ENCODE data around the gene CCDC13. TPM values are rescaled to one million over a fixed set of nuclear protein-coding genes. Genes with fewer than 3 reads are reported as not detected.

Gene CCDC13
- total and polyA plus RNA-seq, 10 of the 15 experiments (the other 5 are each of a cell fraction or from before 2014, with no cell fraction given), result 0.13 to 0.81 (median 0.30) TPM; not detected in 4

GRCh38 chr3:42742688-42743087, 30.4 kb downstream of the CCDC13 start:
- H3K9me3 ChIP-seq (replicated peaks; ENCODE audit: control insufficient read depth, insufficient read depth, low read length), result no peaks in the 10 kb centered on the region
- 69% methylated on average over 9 of the region's 9 CpGs for WGBS (ENCODE audit: insufficient coverage, insufficient replicate concordance, low lambda C conversion rate, missing lambda C conversion rate)
- TF ChIP-seq RELA (IDR thresholded peaks at IDR 0.05; ENCODE audit: borderline replicate concordance, partially characterized antibody) (no peak), EED (IDR thresholded peaks at IDR 0.05; ENCODE audit: low read depth) (no peak), NR2F1 (conservative IDR thresholded peaks at IDR 0.05) (no peak), POLR2AphosphoS2 (IDR thresholded peaks at IDR 0.05; ENCODE audit: low read depth, low read length) (no peak), ETV6 (conservative IDR thresholded peaks at IDR 0.05 in 1 of 2, IDR thresholded peaks at IDR 0.05 in 1 of 2; ENCODE audit: borderline replicate concordance in 1 of 2, low read depth in 1 of 2) (no peak), ZBED1 (IDR thresholded peaks at IDR 0.05; ENCODE audit: borderline replicate concordance) (no peak), MYC (IDR thresholded peaks at IDR 0.05; ENCODE audit: insufficient read depth, insufficient read length, insufficient replicate concordance, low read length, severe bottlenecking) (no peak), MXI1 (IDR thresholded peaks at IDR 0.05; ENCODE audit: low read depth, low read length) (no peak), IRF4 (IDR thresholded peaks at IDR 0.05; ENCODE audit: low read depth, low read length) (no peak), RCOR1 (conservative IDR thresholded peaks at IDR 0.05; ENCODE audit: low read depth, low read length) (no peak), GATAD2B (conservative IDR thresholded peaks at IDR 0.05; ENCODE audit: low read depth) (no peak), TAF1 (IDR thresholded peaks at IDR 0.05; ENCODE audit: borderline replicate concordance, low read depth, low read length) (no peak), HDAC2 (IDR thresholded peaks at IDR 0.05) (no peak)
- TF ChIP-seq, protein P1, sequence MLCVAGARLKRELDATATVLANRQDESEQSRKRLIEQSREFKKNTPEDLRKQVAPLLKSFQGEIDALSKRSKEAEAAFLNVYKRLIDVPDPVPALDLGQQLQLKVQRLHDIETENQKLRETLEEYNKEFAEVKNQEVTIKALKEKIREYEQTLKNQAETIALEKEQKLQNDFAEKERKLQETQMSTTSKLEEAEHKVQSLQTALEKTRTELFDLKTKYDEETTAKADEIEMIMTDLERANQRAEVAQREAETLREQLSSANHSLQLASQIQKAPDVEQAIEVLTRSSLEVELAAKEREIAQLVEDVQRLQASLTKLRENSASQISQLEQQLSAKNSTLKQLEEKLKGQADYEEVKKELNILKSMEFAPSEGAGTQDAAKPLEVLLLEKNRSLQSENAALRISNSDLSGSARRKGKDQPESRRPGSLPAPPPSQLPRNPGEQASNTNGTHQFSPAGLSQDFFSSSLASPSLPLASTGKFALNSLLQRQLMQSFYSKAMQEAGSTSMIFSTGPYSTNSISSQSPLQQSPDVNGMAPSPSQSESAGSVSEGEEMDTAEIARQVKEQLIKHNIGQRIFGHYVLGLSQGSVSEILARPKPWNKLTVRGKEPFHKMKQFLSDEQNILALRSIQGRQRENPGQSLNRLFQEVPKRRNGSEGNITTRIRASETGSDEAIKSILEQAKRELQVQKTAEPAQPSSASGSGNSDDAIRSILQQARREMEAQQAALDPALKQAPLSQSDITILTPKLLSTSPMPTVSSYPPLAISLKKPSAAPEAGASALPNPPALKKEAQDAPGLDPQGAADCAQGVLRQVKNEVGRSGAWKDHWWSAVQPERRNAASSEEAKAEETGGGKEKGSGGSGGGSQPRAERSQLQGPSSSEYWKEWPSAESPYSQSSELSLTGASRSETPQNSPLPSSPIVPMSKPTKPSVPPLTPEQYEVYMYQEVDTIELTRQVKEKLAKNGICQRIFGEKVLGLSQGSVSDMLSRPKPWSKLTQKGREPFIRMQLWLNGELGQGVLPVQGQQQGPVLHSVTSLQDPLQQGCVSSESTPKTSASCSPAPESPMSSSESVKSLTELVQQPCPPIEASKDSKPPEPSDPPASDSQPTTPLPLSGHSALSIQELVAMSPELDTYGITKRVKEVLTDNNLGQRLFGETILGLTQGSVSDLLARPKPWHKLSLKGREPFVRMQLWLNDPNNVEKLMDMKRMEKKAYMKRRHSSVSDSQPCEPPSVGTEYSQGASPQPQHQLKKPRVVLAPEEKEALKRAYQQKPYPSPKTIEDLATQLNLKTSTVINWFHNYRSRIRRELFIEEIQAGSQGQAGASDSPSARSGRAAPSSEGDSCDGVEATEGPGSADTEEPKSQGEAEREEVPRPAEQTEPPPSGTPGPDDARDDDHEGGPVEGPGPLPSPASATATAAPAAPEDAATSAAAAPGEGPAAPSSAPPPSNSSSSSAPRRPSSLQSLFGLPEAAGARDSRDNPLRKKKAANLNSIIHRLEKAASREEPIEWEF (IDR thresholded peaks at IDR 0.05; ENCODE audit: insufficient replicate concordance, low read depth, low read length), result no peak
- TF ChIP-seq, protein P2, sequence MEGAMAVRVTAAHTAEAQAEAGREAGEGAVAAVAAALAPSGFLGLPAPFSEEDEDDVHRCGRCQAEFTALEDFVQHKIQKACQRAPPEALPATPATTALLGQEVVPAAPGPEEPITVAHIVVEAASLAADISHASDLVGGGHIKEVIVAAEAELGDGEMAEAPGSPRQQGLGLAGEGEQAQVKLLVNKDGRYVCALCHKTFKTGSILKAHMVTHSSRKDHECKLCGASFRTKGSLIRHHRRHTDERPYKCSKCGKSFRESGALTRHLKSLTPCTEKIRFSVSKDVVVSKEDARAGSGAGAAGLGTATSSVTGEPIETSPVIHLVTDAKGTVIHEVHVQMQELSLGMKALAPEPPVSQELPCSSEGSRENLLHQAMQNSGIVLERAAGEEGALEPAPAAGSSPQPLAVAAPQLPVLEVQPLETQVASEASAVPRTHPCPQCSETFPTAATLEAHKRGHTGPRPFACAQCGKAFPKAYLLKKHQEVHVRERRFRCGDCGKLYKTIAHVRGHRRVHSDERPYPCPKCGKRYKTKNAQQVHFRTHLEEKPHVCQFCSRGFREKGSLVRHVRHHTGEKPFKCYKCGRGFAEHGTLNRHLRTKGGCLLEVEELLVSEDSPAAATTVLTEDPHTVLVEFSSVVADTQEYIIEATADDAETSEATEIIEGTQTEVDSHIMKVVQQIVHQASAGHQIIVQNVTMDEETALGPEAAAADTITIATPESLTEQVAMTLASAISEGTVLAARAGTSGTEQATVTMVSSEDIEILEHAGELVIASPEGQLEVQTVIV (IDR thresholded peaks at IDR 0.05; ENCODE audit: borderline replicate concordance, partially characterized antibody), result no peak
- TF ChIP-seq, protein P3, sequence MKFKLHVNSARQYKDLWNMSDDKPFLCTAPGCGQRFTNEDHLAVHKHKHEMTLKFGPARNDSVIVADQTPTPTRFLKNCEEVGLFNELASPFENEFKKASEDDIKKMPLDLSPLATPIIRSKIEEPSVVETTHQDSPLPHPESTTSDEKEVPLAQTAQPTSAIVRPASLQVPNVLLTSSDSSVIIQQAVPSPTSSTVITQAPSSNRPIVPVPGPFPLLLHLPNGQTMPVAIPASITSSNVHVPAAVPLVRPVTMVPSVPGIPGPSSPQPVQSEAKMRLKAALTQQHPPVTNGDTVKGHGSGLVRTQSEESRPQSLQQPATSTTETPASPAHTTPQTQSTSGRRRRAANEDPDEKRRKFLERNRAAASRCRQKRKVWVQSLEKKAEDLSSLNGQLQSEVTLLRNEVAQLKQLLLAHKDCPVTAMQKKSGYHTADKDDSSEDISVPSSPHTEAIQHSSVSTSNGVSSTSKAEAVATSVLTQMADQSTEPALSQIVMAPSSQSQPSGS (IDR thresholded peaks at IDR 0.05; ENCODE audit: low read length), result no peak

More at GRCh38 chr3:42742688-42743087, 30.4 kb downstream of the CCDC13 start:
- no TSS peak for BruUV-seq (replicated peaks)
- no peak overlapping the region for H3K4me3 ChIP-seq
- H3K4me2 ChIP-seq (ENCODE audit: control insufficient read depth, insufficient read depth), result no peak overlapping the region
- H4K20me1 ChIP-seq (ENCODE audit: control insufficient read depth, insufficient read depth), result no peaks in the 10 kb centered on the region
- SMC1A ChIA-PET (ENCODE audit: uncharacterized antibody, unreplicated experiment), result interaction anchor here (1.1 to 1.8 kb wide), 2 partner anchors 135 to 160 kb away, joined by 3 to 7 read pairs; no protein-coding TSS in a partner anchor
- no peaks in the 10 kb centered on the region for H3K36me3 ChIP-seq (ENCODE audit: control insufficient read depth in 2 of 2, insufficient read depth in 2 of 2, low read length in 1 of 2)
- H3K9ac ChIP-seq (ENCODE audit: control insufficient read depth, insufficient read depth, low read length), result no peak overlapping the region
- FAIRE-seq, result no peak
- H3K27me3 ChIP-seq (replicated peaks in 1 of 2; ENCODE audit: control insufficient read depth in 2 of 2, insufficient read depth in 2 of 2, low read length in 1 of 2), result no peaks in the 10 kb centered on the region
- no peak for DNase-seq (ENCODE audit: low read depth, low spot score)
- CTCF ChIA-PET, result interaction anchor here (0.9 to 2.9 kb wide), 8 partner anchors 17 to 268 kb away, joined by 3 to 12 read pairs (median 3); no protein-coding TSS in a partner anchor
- no peak overlapping the region for H3K27ac ChIP-seq (ENCODE audit: control insufficient read depth, insufficient read depth)
- in situ Hi-C loops (cut with MboI), result loop anchor here (10.0 kb wide), 1 partner anchor 168 kb away; no protein-coding TSS in a partner anchor
- no peak overlapping the region for H2AFZ ChIP-seq (ENCODE audit: control insufficient read depth, low read depth, low read length)
- RAD21 ChIA-PET (ENCODE audit: unreplicated experiment), result interaction anchor here (2.6 kb wide), 1 partner anchor 160 kb away, joined by 15 read pairs; the partner anchor contains the start of gene SEC22C
- intact Hi-C loops (cut with micrococcal nuclease; ENCODE audit: unreplicated experiment), result loop anchor here (5.0 to 10.0 kb wide), 3 partner anchors 90 to 198 kb away; partner anchors contain the start of gene ZBTB47
- ATAC-seq, result no peak
- H3K4me1 ChIP-seq (ENCODE audit: control insufficient read depth, insufficient read depth, low read length), result no peaks in the 10 kb centered on the region
- POLR2A ChIA-PET, result no interaction called here
- H3K79me2 ChIP-seq (ENCODE audit: control insufficient read depth, insufficient read depth, low read length), result no peaks in the 10 kb centered on the region

All from GM12878 (cell line).